Stimulated activated CD4-positive, alpha-beta T cell treated with anti-CD3 and anti-CD28 coated beads, Interleukin-12 subunit alpha, Interleukin-12 subunit beta, amount 100 ng/mL, for 48 hours (primary cell): ENCODE data around the gene SLC10A3.
A peak's percentile ranks its signal among the peaks of the same experiment; 100 is the strongest.

Experiments
- DNase-seq, 3 donors: peaks; one replicate each; pipeline ENCODE4 v3.0.0-alpha.2; 2020; ENCODE audit warnings: low read depth in 2 of 3, low spot score in 1 of 3

The SLC10A3 gene

DNA sequence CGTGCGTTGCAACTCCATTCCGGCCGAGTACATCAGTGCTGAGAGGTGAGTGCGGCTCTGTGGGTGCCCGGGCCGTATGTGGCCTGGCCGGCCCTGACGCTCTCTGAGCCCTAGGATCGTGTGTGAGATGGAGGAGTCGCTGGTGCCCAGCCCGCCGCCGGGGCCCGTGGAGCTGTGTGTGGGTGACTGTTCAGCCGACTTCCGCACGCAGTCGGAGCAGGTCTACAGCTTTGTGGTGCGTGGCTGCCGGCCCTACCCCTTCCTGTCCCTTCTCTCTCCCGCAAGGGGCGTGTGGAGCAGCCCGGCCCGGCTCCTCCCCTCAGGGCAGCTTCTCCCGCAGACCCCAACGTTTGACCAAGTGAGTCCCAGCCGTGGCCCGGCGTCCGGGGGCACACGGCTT is 24.4 kb downstream of the SLC10A3 start:
- no peak for DNase-seq

GRCh38 chrX:154465601-154466000 is 24.8 kb downstream of the SLC10A3 start:
- DNase-seq = no peak

DNA sequence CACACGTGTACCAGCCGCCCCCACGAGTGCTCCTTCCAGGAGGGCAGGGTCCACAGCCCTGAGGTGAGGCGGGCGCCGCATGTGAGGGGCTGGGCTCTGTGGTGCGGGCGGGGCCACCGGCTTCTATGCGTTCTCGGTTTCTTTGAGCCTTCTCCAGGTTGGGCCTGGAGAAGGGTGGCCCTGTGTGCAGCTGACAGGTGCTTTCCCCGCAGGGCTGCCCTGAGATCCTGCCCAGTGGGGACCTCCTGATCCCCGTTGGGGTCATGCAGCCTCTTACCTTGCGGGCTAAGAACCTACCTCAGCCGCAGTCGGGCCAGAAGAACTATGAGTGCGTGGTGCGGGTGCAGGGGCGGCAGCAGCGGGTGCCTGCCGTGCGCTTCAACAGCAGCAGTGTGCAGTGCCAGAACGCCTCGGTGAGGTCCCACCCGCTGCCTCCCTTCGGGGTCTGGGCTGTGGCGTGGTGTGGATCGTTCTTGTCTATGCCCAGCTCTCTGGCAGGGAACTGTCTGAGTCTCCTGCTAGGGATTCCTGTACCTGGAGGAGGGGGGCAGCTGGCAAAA is 25.5 kb downstream of the SLC10A3 start:
- DNase-seq = no peak

GRCh38 chrX:154463611-154464220 is 26.7 kb downstream of the SLC10A3 start:
- DNase-seq = no peak

DNA sequence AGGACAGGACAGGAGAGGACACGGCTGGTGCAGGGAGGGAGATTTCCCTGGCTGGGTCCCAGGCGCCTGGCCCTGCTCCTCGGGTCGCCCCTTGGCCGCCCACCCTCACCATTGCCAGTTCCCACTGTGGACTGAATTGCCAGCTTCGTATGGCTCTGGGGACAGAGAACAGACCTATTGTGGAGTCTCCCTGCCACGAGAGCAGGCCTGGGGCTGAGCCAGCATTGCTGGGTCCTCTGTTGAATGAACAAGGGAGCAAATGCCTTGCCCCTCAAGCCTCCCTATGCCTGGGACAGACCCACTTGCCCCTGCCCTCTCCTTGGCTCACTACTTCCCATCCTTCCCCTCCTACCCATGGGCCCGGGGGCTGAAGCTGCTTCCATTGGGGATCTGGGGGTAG is 28.0 kb downstream of the SLC10A3 start:
- no peak for DNase-seq

DNA sequence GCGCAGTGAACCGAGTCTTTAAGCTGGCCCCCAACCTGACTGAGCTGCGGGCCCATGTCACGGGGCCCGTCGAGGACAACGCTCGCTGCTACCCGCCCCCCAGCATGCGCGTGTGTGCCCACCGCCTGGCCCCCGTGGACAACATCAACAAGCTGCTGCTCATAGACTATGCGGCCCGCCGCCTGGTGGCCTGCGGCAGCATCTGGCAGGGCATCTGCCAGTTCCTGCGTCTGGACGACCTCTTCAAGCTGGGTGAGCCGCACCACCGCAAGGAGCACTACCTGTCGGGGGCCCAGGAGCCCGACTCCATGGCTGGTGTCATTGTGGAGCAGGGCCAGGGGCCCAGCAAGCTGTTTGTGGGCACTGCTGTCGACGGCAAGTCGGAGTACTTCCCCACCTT is 30.1 kb downstream of the SLC10A3 start:
- DNase-seq = no peak

- DNase-seq = no peak
Observed at GRCh38 chrX:154459832-154460231, 30.6 kb downstream of the SLC10A3 start.

- DNase-seq = no peak
Observed at GRCh38 chrX:154458954-154459778, 31.3 kb downstream of the SLC10A3 start.

DNA sequence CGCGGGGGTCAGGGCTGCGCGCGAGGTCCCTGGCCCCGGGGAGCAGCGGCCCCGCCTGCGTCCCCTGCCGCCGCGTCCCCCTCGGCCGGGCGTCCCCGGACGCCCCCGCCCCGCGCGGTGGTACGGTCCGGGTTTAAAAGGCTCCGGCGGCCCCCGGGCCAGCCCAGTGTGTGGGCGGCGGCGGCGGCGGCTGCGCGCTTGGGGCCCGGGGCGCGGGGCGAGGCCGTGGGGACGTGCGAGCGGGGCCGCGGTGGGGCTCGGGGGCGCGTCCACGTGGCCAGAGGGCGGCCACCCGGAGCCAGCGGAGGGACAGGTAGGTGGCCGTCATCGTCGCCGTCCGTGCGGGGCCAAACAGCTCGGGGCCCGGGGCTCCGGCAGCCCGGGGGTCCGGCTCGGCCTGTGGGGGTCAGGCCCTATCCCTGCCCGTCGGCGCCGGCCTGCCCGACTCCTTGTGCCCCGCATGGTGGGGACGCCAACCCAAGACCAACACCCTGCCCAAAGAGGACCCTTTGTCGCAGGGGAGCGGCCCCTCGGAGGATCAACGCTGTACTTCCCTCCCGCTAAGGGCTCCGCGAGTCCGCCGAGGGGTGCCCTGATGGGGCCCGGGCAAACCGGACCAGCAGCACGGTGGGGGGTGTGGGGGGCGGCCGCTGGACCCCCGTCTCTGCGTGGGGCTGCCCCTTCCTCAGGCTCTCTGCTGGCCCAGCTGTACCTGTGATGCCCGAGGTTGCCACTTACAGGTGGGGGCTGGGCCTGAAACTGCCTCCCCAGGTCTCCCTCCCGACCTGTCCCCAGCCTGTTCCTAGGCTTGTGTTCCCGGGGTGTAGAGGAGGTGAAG is 32.1 kb downstream of the SLC10A3 start, which contains the start of gene PLXNA3:
PLXNA3 (plus strand) TSS at position 166 of the 838 bp plus-strand sequence. CDS start 1,903 bp downstream, outside the sequence.
- DNase-seq = no peak

DNA sequence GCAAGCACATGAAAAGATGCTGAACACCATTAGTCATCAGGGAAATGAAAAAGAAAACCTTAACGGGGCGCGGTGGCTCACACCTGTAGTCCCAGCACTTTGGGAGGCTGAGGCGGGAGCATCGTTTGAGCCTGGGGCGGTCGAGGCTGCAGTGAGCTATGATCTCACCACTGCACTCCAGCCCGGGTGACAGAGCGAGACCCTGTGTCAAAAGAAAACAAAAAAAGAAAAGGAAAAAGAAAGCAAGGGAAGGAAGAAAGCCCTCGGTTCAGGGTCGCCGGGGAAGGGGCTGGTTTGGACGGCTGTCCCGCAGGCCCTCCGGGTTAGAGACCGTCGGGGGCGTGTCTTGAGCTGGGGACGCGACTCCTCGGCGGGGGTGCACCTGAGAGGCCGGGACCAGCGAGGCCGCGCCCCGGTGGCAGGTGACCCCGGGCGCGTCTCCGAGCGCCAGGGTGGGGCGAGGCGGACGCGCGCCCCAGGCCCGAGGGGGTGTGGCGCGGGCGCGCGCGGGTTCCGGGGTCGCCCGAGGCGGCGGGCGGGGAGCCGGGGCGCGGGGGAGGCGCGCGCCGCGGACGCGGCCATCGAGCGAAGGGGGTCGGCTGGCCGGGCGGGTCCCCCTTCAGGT is 32.8 kb downstream of the SLC10A3 start:
- DNase-seq = no peak

DNA sequence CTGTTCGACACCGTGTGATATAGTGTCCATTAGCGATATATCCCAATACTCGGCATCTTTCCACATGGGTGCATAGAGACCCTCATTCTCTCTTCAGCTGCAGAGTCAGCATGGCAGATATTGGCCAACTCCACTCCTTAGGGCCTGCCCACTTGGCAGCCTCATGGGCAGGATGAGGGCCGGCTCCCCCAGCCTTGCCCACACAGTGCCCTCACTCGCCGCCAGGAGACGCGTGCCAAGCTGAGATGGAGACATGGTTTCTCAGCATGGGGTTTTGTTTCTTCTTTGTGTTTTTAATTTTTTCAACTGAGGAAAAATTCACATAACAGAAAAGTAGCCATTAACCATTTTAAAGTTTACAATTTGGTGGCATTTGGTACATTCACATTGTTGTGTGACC is 37.6 kb downstream of the SLC10A3 start:
- DNase-seq = no peak

DNA sequence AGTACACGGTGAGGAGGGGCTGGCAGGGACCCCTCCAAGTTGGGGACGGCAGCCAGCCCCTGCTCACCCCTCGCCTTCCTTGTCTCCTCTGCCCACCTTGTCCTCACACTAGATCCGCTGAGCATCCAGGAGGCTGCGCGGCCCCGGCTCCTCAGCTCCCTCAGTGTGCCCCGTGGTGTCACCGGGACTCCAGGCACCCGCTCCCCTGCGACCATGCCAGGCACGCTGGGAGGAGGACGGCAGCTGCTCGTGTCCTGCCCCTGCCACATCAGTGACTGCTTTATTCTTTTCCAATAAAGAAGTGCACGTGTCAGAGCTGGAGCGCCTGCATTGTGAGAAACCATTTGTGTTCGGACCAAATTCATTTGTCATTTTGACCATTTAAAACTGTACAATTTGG is 40.1 kb downstream of the SLC10A3 start:
- DNase-seq = no peak

DNA sequence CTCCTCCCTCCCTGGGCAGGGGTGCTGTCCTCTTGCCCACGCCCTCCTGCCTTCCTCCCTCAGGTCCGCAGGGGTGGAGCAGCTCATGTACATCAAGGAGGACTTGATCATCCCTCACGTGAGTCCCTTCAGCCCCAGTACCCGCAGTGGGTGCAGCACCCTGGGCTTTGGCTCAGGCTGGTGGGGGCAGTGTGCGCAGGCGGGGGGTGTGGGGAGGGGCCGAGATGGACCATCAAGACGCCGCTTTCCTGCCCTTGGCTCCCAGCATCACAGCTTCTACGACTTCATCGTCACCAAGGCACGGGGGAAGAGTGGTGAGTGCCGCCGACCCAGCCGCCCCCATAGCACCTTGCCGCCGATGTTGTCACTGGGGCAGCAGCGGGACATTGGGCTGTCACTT is 40.8 kb downstream of the SLC10A3 start:
- no peak for DNase-seq

GRCh38 chrX:154448484-154448883 is 41.9 kb downstream of the SLC10A3 start:
- no peak for DNase-seq

- no peak for DNase-seq
Observed at GRCh38 chrX:154446430-154446829, 44.0 kb downstream of the SLC10A3 start.

DNA sequence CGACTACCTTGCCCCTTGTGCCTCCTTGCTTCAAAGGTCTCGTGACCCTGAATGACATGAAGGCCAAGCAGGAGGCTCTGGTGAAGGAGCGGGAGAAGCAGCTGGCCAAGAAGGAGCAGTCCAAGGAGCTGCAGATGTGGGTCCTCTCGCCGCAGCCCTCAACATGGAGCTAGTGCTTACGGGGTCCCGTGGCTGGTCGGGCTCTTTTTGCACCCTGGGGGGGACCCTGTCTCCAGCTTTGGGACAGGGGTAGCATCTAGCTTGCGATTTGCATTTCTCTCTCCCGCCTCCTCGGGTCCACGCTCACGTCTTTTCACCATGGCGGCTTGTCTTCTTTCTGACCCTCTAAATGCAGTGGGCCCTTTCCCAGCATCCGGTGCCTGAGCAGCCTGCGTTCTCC is 44.7 kb downstream of the SLC10A3 start:
- DNase-seq = no peak

- no peak for DNase-seq
Observed at GRCh38 chrX:154444755-154445246, 45.6 kb downstream of the SLC10A3 start.

GRCh38 chrX:154443992-154444754 is 46.3 kb downstream of the SLC10A3 start, which contains the start of gene FAM50A:
Gene FAM50A (plus strand): TSS chrX:154444141. CDS start chrX:154444236, 95 bp downstream.
- peak in 2 of 3 donors; percentile 52 to 73 for DNase-seq

DNA sequence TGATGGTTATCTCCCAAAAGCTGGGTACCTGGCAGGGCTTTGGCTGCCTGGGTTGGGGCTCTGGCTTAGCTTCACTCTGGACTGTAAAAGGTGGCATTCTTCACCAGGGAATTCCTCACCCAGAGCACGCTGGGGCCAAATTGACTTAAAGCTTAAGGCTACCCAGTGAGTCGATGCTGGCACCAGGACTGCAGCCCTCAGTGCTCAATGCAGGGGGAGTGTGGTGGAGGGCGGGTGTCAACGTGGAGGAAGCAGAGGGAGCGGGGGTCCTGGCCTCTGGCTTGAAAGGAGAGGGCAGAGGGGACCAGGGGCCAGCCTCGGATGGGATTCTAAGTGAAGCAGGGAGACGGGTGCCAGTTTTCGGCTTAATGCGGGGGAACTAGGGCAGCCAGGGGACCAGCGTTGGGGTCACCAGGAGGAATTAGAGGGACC is 46.9 kb downstream of the SLC10A3 start:
- DNase-seq = no peak
